PC-9 (cell line): ENCODE data around the gene BCAR3. TPM values are rescaled to one million over a fixed set of nuclear protein-coding genes. Genes with fewer than 3 reads are reported as not detected.

Experiments
- BruUV-seq: library from RNA; stranded (reverse); fragments of 400-500 nt; replicated peaks from 2 replicates; lab custom pipeline; 2021; lab: Mats Ljungman, UMichigan
- CTCF ChIA-PET: fragments of 300-600 bp; sonication (Branson Sonifier 250); formaldehyde crosslinking; loops from one replicate; lab custom pipeline; 2022; ENCODE audit warnings: antibody characterized with exemption; lab: Charles Lee
- POLR2A ChIA-PET: fragments of 300-600 bp; sonication (Branson Sonifier 250); formaldehyde crosslinking; loops from one replicate; lab custom pipeline; 2022; ENCODE audit warnings: antibody characterized with exemption; ENCODE audit not compliant: unreplicated experiment; lab: Charles Lee
- DNase-seq, 2 experiments: peaks; one replicate each; pipeline versions ENCODE4 v3.0.0 to v3.0.0-alpha.2; 2015 to 2022; ENCODE audit warnings: mixed read lengths in 1 of 2
- H2AFZ ChIP-seq: fragments of 200-600 bp; sonication (generic); 2 replicates; pipeline ENCODE4 v1.8.1; 2017; ENCODE audit warnings: antibody characterized with exemption
- H3F3A ChIP-seq: fragments of 200-600 bp; sonication (generic); 2 replicates; pipeline ENCODE4 v1.8.1; 2017; ENCODE audit warnings: antibody characterized with exemption, mild to moderate bottlenecking, low read depth; ENCODE audit not compliant: insufficient read depth
- H3K27ac ChIP-seq: fragments of 200-600 bp; sonication (generic); 2 replicates; pipeline ENCODE4 v1.6.1; 2016; ENCODE audit warnings: mixed run types
- H3K27me3 ChIP-seq: fragments of 200-600 bp; sonication (generic); 2 replicates; pipeline ENCODE4 v1.6.1; 2016; ENCODE audit warnings: low read depth, mixed run types; ENCODE audit not compliant: insufficient read depth
- H3K36me3 ChIP-seq: fragments of 200-600 bp; sonication (generic); 2 replicates; pipeline ENCODE4 v1.6.1; 2016; ENCODE audit warnings: low read depth, mixed run types
- H3K4me1 ChIP-seq: fragments of 200-600 bp; sonication (generic); replicated peaks from 2 replicates; pipeline ENCODE4 v1.6.1; 2016; ENCODE audit warnings: mixed run types; ENCODE audit not compliant: insufficient read depth
- H3K4me2 ChIP-seq: fragments of 200-600 bp; sonication (generic); 2 replicates; pipeline ENCODE4 v1.6.1; 2017; ENCODE audit warnings: mixed run types
- H3K4me3 ChIP-seq: fragments of 200-600 bp; sonication (generic); 2 replicates; pipeline ENCODE4 v1.6.1; 2016; ENCODE audit warnings: mixed run types
- H3K79me2 ChIP-seq: fragments of 200-600 bp; sonication (generic); 2 replicates; pipeline ENCODE4 v1.6.1; 2017; ENCODE audit warnings: low read depth, mixed run types
- H3K9me2 ChIP-seq: fragments of 200-600 bp; sonication (generic); 2 replicates; pipeline ENCODE4 v1.8.1; 2017; ENCODE audit warnings: mild to moderate bottlenecking; ENCODE audit not compliant: insufficient read depth
- H3K9me3 ChIP-seq: fragments of 200-600 bp; sonication (generic); 2 replicates; pipeline ENCODE4 v1.8.1; 2016; ENCODE audit warnings: low read depth; ENCODE audit not compliant: insufficient read depth
- H4K20me1 ChIP-seq: fragments of 200-600 bp; sonication (generic); 2 replicates; pipeline ENCODE4 v1.8.1; 2017; ENCODE audit not compliant: insufficient read depth
- CTCF ChIP-seq: fragments of 200-600 bp; sonication (generic); conservative IDR thresholded peaks from 2 replicates; pipeline ENCODE4 v1.6.1; 2017; ENCODE audit warnings: mixed run types, antibody characterized with exemption, mild to moderate bottlenecking, moderate library complexity
- EZH2 ChIP-seq: fragments of 200-600 bp; sonication (generic); IDR thresholded peaks from 2 replicates; pipeline ENCODE4 v1.8.0; 2017; ENCODE audit warnings: antibody characterized with exemption, low read depth
- intact Hi-C: fragments of 100-400 bp; cut with micrococcal nuclease; formaldehyde crosslinking; loops from one replicate; pipeline ENCODE4 v1.10.0; 2022; ENCODE audit not compliant: unreplicated experiment
- total RNA-seq: library from RNA; stranded (reverse); gene quantifications from 2 replicates; pipeline ENCODE4 v1.2.3, GENCODE V29; 2021

BCAR3 gene
- total RNA-seq, 1 experiment from 2014 or later = 70.0 TPM

GRCh38 chr1:93715529-93716126, 34.0 kb upstream of the BCAR3 start:
- no peak overlapping the region for H3K4me2 ChIP-seq
- H3K4me3 ChIP-seq = no peak overlapping the region
- DNase-seq = no peak
- no TSS peak for BruUV-seq
- no peak for TF ChIP-seq EZH2
- TF ChIP-seq CTCF = no peak
- no peaks in the 10 kb centered on the region for H3K9me2 ChIP-seq
- peaks cover 13% of the 10 kb centered on the region; the same call in 1 of the 2 replicates for H3F3A ChIP-seq
- no peak overlapping the region for H3K27ac ChIP-seq
- ChIA-PET CTCF (no interaction called here), POLR2A (interaction anchor here (0.5 to 0.9 kb wide), 3 partner anchors 24 to 39 kb away, joined by 3 read pairs; no protein-coding TSS in a partner anchor)
- intact Hi-C loops = no loop called here
- H3K27me3 ChIP-seq = no peaks in the 10 kb centered on the region
- H4K20me1 ChIP-seq = no peaks in the 10 kb centered on the region
- H3K36me3 ChIP-seq = peaks cover 4% of the 10 kb centered on the region; the same call in 1 of the 2 replicates
- H2AFZ ChIP-seq = no peak overlapping the region
- peaks cover 22% of the 10 kb centered on the region for H3K4me1 ChIP-seq
- peaks cover 18% of the 10 kb centered on the region for H3K9me3 ChIP-seq
- no peaks in the 10 kb centered on the region for H3K79me2 ChIP-seq

GRCh38 chr1:93714356-93714755, 32.7 kb upstream of the BCAR3 start:
- Histone ChIP-seq H3K9me3 (peaks cover 18% of the 10 kb centered on the region), H4K20me1 (no peaks in the 10 kb centered on the region), H3K79me2 (no peaks in the 10 kb centered on the region), H3K27ac (no peak overlapping the region), H3K4me1 (peaks cover 18% of the 10 kb centered on the region; the same call in 1 of the 2 replicates), H3K4me2 (no peak overlapping the region), H2AFZ (no peak overlapping the region), H3K9me2 (no peaks in the 10 kb centered on the region), H3K36me3 (peaks cover 4% of the 10 kb centered on the region; the same call in 1 of the 2 replicates), H3K4me3 (no peak overlapping the region), H3K27me3 (no peaks in the 10 kb centered on the region), H3F3A (peaks cover 6% of the 10 kb centered on the region; the same call in 1 of the 2 replicates)
- intact Hi-C loops = no loop called here
- BruUV-seq = no TSS peak
- no peak for DNase-seq
- no peak for TF ChIP-seq EZH2
- POLR2A ChIA-PET = no interaction called here
- CTCF ChIA-PET = no interaction called here

- CTCF ChIA-PET = no interaction called here
- POLR2A ChIA-PET = no interaction called here
Measured at GRCh38 chr1:93713341-93713740, 31.7 kb upstream of the BCAR3 start.

More at GRCh38 chr1:93713341-93713740, 31.7 kb upstream of the BCAR3 start:
- peaks cover 18% of the 10 kb centered on the region for H3K9me3 ChIP-seq
- H3F3A ChIP-seq = peaks cover 6% of the 10 kb centered on the region; the same call in 1 of the 2 replicates
- H3K9me2 ChIP-seq = no peaks in the 10 kb centered on the region
- no peak overlapping the region for H3K4me2 ChIP-seq
- DNase-seq = no peak
- no peaks in the 10 kb centered on the region for H4K20me1 ChIP-seq
- H3K4me1 ChIP-seq = peaks cover 18% of the 10 kb centered on the region; the same call in 1 of the 2 replicates
- no TSS peak for BruUV-seq
- peaks cover 4% of the 10 kb centered on the region; the same call in 1 of the 2 replicates for H3K36me3 ChIP-seq
- no peak overlapping the region for H3K4me3 ChIP-seq
- no peak overlapping the region for H2AFZ ChIP-seq
- H3K79me2 ChIP-seq = no peaks in the 10 kb centered on the region
- intact Hi-C loops = no loop called here
- TF ChIP-seq EZH2 = no peak
- TF ChIP-seq CTCF = no peak
- no peaks in the 10 kb centered on the region for H3K27me3 ChIP-seq
- H3K27ac ChIP-seq = no peak overlapping the region
